DMS114 treated with DMSO at 0.1 percent for 48 hours (cell line): ENCODE data around the gene PKNOX2.

Source experiments
- DNase-seq: peaks from one replicate; lab custom pipeline; 2025; ENCODE audit not compliant: unreplicated experiment; lab: John Stamatoyannopoulos, UW

The PKNOX2 gene

DNA sequence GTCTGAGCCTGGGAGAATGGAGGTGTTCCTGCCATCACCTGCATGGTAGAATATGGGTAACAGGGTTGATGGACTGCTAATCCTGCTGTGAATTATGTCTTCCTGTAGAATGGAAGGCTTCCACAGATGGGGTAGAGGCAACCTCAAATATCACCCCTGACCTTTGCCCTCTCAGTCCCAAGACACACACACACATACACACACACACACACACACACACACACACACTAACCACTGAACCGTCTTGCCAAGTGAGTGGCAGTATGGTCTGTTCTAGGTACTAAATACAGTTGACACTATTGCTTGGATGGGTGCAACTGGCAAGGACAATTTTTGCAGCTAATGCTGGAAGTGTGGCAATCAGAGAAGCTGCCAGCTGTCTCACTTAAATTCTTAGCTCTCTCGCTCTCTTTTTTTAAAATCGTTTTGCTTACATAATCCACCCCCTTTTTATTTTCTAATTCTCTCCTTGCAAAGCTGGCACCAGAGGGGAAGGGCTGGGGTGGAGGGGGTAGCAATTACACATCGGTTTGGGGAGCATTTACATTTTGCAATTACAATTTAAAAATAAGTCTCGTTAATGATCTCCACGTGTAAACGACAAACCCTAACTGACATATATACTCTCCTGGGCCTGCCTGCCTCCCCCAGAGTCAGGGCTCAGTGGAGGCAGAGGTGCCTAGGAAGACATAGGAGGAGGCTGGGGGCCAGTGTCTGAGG is 169.0 kb downstream of the PKNOX2 start:
- DNase-seq: no peak

DNA sequence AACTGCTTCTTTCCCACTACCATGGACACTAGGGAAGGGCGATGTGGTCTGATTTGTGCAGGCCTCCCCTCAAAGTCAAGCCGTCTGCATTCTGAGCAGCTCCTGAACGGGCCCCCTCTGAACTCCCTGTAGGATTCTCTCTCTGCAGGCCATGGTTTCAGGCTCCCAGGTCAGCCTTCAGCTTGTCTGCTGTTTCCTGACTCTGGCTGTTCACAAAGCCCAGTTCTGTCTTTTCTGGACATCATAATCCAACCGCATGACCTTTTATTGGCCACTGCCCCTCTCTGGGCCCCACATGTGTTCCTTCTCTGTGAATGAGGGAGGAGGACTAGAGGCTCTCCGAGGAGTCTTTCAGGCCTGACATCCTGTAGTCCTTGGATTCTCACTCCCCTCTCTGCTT is 170.6 kb downstream of the PKNOX2 start:
- DNase-seq: no peak

DNA sequence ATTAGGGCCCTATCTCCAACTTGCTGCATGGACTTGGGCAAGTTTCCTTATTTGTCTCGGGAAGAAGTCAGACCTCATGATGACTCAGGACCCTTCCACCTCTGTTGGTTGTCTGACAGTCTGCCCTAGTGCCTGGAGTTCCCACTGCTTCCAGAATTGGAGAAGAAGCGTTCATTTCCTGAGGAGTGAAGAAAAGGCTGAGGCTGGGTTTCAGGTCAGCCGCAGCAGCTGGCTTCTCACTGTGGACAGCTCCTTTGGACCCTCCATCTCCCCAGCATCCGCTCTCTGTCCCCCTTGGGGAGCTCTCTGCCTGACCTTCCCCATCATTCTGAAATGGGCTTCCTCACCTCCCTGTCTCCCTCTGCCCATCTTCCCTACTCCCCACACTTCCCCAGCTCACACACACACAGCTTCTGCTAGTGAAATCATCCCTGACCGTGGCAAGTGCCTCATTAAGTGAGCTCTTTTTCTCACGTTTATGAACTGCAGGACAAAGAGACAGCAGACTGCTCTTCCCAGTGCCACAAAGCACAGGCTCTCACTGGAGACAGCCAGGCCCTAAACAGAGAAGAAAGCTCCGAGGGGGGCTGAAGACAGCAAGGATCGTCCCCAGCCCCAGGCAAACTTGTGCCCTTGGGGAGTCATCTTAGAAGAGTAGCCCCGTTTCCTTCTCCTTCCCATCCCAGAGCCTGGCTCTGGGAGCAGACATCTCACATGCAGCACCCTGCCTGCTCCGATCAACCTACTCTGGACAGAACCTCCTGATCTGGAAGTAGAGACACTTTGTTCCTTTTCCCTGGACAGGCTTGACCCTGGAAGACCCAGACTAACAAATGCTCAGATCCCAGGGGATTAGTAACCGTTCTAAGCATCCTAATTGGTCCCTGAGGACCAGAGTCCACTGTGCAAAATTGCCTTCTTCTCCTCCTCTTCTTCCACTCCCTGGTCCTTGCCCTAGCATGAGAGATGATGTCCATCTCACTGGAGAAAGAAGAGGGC is 173.6 kb downstream of the PKNOX2 start:
- DNase-seq: no peak

DNA sequence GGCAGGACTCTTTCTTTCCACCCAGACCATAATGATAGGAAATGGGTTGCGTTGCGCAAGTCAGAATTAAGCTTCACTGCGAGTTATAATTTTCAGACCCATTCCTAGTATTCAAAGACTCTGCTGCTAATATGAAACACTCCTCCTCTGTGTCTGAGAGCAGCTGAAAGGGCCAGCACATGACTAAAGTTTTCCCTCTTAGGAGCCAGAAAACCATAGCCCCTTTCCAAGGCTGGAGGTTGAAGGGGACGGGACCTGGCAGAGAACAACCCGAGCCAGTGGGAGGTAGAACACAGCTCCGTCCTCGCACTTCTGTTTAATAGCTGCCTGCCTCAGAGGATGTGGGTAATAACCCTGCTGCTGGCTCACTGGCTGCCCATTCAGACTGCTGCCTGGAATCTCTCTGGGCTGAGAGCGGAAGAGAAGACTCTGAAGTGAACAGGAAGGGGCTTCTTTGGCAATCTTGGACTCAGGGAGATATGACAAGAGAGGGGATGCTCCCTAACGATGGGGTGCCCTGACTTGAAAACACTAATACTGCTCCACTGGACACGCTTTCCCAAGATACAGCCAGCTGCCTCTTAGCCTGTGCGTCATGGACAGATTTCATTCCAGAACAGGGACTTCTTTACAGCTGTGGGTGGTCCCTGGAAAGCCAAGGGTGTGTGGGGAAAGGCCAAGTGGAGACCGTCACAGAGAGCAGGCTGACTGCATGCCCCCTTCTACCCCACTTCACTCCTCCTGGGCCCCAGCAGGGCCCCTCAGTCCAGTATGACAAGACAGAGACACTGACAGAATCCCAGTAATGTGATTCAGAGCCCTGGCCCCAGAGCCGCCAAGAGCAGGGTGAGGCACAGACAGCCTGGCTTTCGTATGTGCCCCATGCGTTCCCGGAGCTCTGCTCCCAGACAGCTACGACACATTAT is 174.6 kb downstream of the PKNOX2 start:
- DNase-seq: no peak

DNA sequence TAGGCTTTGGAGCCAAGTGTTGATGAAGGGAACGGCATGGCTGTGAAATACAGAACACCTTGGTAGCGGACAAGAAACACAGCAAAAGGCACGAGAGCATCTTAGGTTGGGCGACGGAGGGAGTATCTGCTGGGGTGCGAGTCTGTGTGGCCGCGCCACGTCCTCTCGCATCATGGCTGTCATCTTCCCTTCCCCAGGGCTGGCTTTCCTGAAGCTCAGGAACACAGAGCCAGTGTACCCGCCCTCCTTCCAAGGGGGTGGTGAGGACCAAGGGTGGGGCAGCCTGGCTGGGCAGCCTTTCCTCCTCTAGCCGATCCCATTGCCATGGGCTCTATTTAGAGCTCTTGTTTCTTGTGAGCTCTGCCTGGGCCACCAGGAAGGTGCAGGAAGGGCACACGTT is 177.1 kb downstream of the PKNOX2 start:
- DNase-seq: no peak

DNA sequence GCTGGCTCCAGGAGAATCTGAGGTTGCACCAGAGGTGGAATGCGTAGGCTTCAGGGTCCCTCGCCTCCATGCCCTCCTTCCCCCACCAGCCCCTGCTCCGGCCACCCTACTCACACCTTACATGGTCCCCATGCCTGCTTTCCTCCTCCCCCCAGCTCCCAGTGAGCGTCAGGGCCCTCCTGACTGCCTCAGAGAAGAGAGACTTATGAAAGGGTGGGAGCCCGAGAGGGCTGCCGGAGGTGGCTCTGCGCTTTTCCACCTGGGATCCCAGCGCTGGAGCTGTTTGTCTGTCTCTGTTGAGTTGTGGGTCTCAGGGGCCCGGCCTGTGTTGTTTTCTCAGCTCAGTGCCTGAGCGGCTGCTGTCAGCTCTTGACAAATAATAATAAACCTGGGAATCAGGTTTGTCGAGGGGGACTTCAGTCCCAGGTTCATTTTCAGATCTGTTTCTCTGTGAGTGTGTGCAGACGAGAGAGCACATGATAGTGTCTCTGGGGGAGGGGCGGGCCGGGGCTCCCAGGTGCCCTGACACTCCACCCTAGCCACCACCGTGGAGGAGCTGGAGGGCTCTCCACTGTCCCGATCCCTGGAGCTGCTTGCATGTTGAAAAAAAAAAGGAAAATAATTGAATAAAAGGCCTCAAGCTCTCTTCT is 177.9 kb downstream of the PKNOX2 start:
- no peak for DNase-seq

DNA sequence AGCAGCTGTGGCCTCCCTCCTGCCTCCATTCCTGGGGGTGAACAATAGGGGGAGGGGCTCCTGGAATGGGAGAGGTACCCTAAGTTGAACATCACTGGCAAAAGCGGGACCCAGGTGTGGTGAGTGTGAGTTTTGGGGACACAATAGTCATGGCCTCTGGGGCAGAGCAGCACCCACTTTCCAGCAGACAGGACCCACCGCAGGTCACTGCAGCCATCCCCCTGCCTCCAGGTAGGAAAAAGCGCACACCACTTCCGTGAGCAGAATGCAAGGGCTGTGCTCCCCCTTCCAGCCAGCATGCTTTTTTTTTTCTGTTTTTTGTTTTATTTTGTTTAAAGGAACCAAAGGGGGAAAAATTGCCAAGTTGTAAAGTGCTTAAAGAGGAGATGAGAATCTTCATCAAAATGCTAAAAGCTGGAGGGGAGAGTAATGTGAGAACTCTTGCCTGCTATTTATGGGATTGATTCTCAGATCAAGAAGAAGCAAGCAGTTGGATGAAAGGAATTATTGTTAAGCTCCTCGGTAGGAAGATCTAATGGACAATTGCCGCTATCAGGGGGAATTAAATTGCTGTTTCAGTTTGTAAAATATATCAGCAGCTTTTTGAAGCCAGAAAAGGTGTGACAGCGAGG is 178.7 kb downstream of the PKNOX2 start:
- DNase-seq: no peak

DNA sequence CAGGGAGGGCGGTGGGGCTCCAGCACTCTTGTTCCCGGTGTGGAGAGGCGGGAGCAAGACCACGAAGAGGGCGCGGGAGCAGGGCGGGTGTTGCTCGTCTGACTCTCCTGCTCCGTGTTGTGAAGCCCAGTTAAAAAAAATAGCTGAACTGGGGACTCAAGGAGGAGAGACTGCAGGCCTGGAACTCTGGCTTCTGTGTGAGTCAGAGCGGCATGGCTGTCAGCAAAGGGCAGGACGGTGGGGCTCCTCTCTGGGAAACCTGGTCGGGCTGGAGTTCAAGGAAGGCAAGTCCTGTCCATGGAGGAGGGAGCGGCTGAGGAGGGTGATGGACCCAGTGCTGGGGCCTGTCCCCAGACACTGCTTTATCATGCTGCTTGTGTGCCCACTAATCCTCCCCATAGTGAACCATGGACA is 179.2 kb downstream of the PKNOX2 start:
- no peak for DNase-seq

DNA sequence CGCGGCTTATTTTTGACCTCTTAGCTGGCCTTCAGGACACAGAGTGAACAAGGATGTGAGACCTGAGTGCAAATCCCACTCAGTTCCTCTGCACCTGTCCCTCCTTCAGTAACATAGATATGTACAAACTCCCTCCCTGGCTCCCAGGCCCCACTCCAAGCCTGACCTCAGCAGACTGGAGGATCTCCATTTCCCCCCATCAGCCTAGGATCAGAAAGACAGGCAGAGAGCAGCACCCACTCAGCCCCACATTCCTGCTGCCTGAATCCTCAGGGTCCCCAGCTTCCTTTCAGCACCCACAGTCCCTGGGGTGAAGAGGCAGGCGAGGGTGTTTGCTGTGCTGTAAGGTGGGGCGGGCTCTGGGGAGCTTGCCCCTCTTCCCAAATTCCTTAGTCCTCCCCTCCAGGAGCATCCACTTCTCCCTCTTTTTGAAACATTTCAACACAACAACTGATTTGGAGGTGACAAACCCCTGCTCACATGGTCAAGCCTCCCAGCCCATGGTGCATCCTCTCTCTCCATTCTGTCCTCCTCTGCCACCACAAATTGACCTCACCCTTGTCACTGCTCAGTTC is 180.4 kb downstream of the PKNOX2 start:
- no peak for DNase-seq

DNA sequence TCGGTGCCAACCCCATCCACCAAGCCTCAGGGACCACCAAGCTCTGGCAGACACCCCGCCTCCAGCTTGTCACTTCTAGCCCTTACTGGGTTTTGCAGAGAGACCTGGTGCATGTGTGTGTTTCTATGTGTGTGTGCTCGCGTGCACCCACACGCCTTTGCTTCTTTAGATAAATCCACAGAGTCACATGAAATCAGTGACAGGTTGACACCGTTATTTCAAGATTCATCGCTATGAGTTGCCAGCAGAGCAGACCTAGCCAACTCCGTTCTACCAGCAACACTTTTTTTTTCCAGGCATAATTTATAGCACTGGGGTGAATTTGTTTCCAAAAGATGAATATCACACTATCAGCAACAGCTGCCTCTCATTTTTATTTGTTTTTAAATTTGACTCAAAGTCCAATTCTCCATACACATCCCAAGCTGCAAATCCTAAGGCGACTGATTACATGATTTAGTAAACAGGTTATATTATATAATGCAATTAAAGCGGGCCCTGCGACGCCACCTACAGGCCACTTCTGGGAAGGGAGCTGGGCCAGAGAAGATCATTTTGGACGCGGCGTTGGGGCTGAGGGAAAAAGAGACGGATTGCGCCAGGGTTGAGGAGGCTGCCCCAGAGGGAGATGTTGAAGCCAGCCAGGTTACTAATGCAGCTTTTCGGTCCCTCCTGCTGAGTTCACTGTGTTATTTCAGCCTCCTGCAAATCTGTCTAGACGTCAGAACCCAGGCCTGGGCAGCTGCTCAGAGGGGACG is 181.0 kb downstream of the PKNOX2 start:
- DNase-seq: peak; percentile 1

DNA sequence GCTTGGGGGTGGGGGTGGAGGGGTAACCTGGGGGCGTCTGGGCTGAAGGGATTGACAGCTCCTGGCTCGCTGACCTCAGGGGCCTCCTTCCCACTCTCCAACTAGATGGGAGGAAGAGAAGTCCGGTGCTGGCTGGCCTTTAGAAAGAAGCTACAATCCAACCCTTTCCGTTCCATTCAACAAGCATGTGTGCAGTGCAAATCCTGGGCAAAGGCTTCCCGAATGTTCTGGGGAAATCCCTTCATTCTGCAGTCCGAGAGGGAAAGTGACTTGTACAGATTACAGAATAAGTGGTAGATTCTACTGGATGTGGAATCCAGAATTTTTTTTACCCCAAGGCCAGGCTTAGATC is 181.6 kb downstream of the PKNOX2 start:
- DNase-seq: no peak

DNA sequence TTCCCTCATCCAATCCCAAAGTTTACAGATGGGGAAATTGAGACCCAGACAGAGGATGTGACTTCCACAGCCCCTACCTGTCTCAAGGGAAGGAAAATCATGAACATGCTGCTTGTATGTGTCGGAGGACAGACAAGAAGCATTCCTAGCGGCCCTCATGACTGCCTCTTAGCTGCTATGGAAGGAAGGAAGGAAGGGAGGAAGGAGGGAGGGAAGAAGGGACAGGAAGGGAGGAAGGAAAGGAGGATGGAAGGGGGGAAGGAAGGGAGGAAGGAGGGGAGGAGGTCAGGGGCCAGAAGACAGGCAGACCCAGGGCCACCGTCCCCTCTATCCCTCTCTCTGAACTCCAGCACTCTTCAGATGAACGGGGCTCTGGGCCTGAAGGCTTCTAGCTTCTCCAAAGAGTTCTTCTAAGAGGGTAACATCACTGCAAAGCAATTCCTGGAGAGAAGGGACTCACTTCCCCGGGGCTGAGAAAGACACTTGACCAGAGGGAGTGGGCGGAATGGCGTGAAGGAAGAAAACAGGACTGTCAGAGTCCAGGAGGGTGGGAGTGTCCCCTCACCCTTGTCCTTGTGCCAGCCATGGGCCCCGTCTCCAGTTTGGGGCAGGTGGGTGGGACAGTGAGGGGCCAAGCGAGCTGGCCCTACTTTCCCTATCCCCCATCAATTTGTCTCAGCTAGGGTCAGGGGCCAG is 182.2 kb downstream of the PKNOX2 start:
- no peak for DNase-seq

DNA sequence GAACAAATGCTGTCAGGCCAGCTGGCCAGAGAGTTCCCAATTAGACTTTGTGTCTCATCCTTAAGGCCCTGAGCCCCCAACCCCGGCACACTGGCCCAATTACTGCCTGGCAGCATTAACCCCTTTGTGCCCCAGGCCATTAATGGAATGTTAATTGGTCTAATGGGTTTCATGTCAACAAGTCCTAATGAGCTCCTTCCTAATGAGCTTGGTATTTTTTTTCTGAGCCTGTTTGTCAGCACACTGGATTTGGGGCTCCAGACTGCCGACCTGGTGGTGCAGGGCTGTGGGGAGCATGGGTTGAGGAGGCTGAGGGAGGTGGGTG is 182.7 kb downstream of the PKNOX2 start:
- no peak for DNase-seq

DNA sequence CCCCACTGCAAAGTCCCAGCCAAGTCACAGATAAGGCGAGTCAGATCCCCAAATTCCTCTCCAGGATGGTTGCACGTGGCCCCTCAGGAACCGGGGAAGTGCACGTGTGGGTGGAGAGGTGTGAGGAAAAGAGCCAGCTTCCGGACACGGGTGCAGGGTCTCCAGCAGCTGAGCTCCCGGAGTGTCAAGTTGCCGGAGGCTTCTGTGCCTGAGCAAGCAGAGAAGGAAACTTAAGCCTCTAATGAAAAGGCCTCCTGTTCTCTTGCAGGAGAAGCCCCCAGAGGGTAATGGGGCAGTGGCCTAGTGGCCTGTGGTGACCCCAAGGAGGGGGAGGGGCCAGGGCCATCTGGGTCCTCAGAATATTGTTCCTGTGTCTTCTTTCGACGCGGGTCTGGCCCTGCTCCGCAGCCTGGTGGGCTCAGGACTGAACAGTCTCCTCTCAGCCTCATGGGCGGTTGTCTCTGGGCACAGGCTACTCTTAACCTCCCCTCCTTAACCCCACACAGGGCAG is 183.6 kb downstream of the PKNOX2 start:
- DNase-seq: no peak

DNA sequence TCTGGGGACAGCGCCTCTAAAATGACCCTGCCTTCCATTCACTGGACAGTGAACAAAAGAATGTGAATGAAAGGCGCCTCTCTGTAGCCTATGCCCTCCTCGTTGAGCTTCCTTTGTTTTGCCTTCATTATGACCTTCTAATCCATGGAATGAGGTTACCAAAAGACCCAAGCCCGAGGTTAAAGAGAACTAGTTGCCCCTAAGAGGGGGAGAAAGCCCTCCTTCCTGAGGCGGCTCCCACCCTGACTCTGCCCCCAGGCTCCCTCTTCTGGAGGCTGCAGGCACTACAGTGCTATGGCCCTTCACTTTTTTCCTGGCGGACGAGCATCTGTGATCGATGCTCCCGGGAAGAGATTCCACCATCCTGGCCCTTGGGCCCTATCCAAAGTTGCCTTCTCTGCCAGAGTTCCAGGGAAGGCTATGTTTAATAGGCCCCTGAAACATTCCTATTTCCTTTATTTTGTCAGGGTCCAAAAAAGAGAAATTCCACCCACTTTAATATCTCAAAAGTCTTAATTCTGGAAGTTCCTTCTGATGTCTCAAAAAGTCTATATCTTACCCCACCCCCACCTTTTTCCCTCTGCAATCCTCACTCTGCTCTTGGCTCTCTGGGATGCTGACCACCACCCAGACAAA is 184.2 kb downstream of the PKNOX2 start:
- DNase-seq: peak; percentile 4

DNA sequence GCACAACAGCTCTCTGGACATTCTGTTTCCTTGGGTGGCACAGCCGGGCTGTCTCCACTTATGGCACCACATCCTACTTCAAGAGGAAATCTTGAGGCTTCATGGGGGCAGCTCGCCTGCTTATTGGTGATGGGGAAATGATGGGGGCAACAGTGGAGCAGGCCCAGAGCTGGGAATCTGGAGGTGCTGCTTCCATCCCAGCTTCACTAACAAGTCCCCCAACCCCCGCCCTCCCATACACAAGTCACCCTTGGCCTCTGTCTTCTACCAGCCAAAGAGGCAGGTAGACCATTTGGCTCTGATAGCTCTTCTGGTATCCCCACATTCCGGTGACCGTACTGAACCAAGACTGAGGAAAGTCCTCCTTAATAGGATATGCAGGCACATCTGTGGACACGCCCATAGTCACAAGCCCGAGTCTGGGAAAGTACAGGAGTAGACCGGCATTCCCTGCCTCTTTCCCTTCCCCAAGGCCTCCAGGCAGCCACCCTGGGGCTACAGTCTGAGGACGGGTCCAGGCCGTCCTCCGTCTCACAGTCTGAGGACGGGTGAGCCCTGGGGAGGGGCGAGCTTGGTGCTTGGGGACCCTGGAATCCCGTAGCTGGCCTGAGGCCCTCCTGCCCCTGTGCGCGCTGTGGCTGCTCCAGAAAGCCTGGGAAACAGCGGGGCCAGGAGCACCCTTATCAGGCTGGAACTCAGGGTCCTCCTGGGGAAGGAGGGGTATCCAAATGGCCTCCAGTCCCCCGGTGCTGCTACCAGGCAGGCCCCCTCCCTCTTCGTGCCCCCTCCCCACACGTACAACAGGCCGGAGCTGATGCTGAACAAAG is 185.9 kb downstream of the PKNOX2 start:
- no peak for DNase-seq
